ENCODE results near the gene ZNF292.
A peak's percentile ranks its signal among the peaks of the same experiment; 100 is the strongest.
"Not testable (repeated sequence)": the region's sequence is repeated elsewhere in the genome, so short reads cannot be mapped to it uniquely, and the experiment has no call there.

ZNF292 gene

DNA sequence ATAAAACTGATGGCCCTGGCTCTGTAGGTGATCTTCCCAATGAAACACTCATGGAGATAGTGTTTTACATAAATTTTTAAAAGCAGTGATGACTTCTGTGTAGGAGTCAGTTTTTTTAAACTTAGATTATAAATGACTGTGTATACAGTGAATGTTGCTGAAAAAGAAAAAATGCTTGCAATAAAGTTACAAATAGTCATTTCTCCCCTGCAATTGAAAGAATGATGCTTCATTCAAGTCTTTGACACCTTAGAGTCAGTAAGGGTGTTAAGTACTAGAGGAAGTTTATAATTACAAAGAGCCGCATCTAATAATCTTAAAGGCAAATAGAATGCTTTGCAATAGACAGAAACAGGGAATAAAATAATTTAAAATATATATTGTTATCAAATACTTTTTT lies 27.6 kb downstream of the ZNF292 start:
- Histone ChIP-seq H3K4me1 (ENCODE audit: control extremely low read depth in 1 of 4, control insufficient read depth in 4 of 4, insufficient read depth in 4 of 4, low read length in 3 of 4) (no peaks in the 10 kb centered on the region), H3K27me3 (replicated peaks in 2 of 5; ENCODE audit: control insufficient read depth in 4 of 5, insufficient read depth in 5 of 5, low read length in 4 of 5) (no peaks in the 10 kb centered on the region), H3K36me3 (ENCODE audit: control insufficient read depth in 4 of 4, insufficient read depth in 4 of 4, low read length in 3 of 4) (peaks cover 4 to 32% (median 15%) of the 10 kb centered on the region in 4 experiments), H3K9me3 (ENCODE audit: control extremely low read depth in 1 of 5, control insufficient read depth in 4 of 5, insufficient read depth in 2 of 5, low read depth in 1 of 5, low read length in 4 of 5) (no peaks in the 10 kb centered on the region), H3K4me3 (ENCODE audit: control insufficient read depth in 1 of 7, extremely low read depth in 1 of 7, insufficient read depth in 4 of 7, low read depth in 2 of 7, low read length in 6 of 7) (no peak overlapping the region), H3K27ac (ENCODE audit: insufficient read depth in 1 of 2, low read depth in 1 of 2, low read length in 2 of 2, poor library complexity in 1 of 2, severe bottlenecking in 2 of 2) (no peak overlapping the region)
- ChIA-PET CTCF (no interaction called here), POLR2A (no interaction called here)
- no peak for DNase-seq
- WGBS (ENCODE audit: insufficient coverage): no CpG with 5 or more reads among the region's 1 CpG

DNA sequence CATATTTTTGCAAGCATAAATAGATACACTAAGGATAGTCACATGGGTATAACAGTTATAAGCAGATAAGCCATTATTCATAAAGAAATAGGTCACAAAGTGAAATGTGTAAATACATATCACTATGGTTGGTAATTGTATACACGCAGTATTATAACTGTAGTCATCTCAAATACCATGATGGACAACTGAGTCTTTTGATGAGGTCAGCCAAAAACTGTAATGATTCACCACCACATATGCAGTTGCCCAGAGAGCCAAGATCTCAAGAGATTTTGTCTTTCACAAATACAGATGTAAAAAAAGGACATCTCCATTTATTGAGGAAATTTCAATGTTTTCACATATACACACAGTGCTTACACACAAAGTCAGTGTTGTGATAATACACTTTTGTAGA lies 28.3 kb downstream of the ZNF292 start:
- Histone ChIP-seq H3K9me3 (ENCODE audit: control extremely low read depth in 1 of 5, control insufficient read depth in 4 of 5, insufficient read depth in 2 of 5, low read depth in 1 of 5, low read length in 4 of 5) (no peaks in the 10 kb centered on the region), H3K4me3 (ENCODE audit: control insufficient read depth in 1 of 7, extremely low read depth in 1 of 7, insufficient read depth in 4 of 7, low read depth in 2 of 7, low read length in 6 of 7) (no peak overlapping the region), H3K36me3 (ENCODE audit: control insufficient read depth in 4 of 4, insufficient read depth in 4 of 4, low read length in 3 of 4) (peaks cover 4 to 32% (median 15%) of the 10 kb centered on the region in 4 experiments), H3K27ac (ENCODE audit: insufficient read depth in 1 of 2, low read depth in 1 of 2, low read length in 2 of 2, poor library complexity in 1 of 2, severe bottlenecking in 2 of 2) (no peak overlapping the region), H3K27me3 (replicated peaks in 2 of 5; ENCODE audit: control insufficient read depth in 4 of 5, insufficient read depth in 5 of 5, low read length in 4 of 5) (no peaks in the 10 kb centered on the region), H3K4me1 (ENCODE audit: control extremely low read depth in 1 of 4, control insufficient read depth in 4 of 4, insufficient read depth in 4 of 4, low read length in 3 of 4) (no peaks in the 10 kb centered on the region)
- no peak for DNase-seq
- ChIA-PET POLR2A (no interaction called here), CTCF (no interaction called here)
- 100% methylated on average over 1 of the region's 1 CpG for WGBS (ENCODE audit: insufficient coverage)

GRCh38 chr6:87184762-87185250 lies 29.4 kb downstream of the ZNF292 start:
- CTCF ChIA-PET: no interaction called here
- DNase-seq: no peak
- H3K36me3 ChIP-seq (ENCODE audit: control insufficient read depth in 4 of 4, insufficient read depth in 4 of 4, low read length in 3 of 4): peaks cover 4 to 30% (median 15%) of the 10 kb centered on the region in 4 experiments
- H3K4me3 ChIP-seq (ENCODE audit: control insufficient read depth in 1 of 7, extremely low read depth in 1 of 7, insufficient read depth in 4 of 7, low read depth in 2 of 7, low read length in 6 of 7): no peak overlapping the region
- WGBS (ENCODE audit: insufficient coverage): 93% methylated on average over 2 of the region's 2 CpGs
- H3K27ac ChIP-seq (ENCODE audit: insufficient read depth in 1 of 2, low read depth in 1 of 2, low read length in 2 of 2, poor library complexity in 1 of 2, severe bottlenecking in 2 of 2): no peak overlapping the region
- no peaks in the 10 kb centered on the region for H3K4me1 ChIP-seq (ENCODE audit: control extremely low read depth in 1 of 4, control insufficient read depth in 4 of 4, insufficient read depth in 4 of 4, low read length in 3 of 4)
- POLR2A ChIA-PET: no interaction called here
- H3K9me3 ChIP-seq (ENCODE audit: control extremely low read depth in 1 of 5, control insufficient read depth in 4 of 5, insufficient read depth in 2 of 5, low read depth in 1 of 5, low read length in 4 of 5): no peaks in the 10 kb centered on the region
- no peaks in the 10 kb centered on the region for H3K27me3 ChIP-seq (replicated peaks in 2 of 5; ENCODE audit: control insufficient read depth in 4 of 5, insufficient read depth in 5 of 5, low read length in 4 of 5)

- no peaks in the 10 kb centered on the region for H3K4me1 ChIP-seq (ENCODE audit: control extremely low read depth in 1 of 4, control insufficient read depth in 4 of 4, insufficient read depth in 4 of 4, low read length in 3 of 4)
- CTCF ChIA-PET: interaction anchor here (0.6 kb wide), 1 partner anchor 11 kb away, joined by 3 read pairs; no protein-coding TSS in a partner anchor
- peak overlapping the region in 1 of 2 experiments; percentile 29 for H3K27ac ChIP-seq (ENCODE audit: insufficient read depth in 1 of 2, low read depth in 1 of 2, low read length in 2 of 2, poor library complexity in 1 of 2, severe bottlenecking in 2 of 2)
These were observed 41.0 kb downstream of the ZNF292 start for GRCh38 chr6:87196275-87196842.

GRCh38 chr6:87197547-87197946 lies 42.2 kb downstream of the ZNF292 start:
- CTCF ChIA-PET: no interaction called here
- H3K27me3 ChIP-seq (replicated peaks in 2 of 5; ENCODE audit: control insufficient read depth in 4 of 5, insufficient read depth in 5 of 5, low read length in 4 of 5): no peaks in the 10 kb centered on the region
- H3K9me3 ChIP-seq (ENCODE audit: control extremely low read depth in 1 of 5, control insufficient read depth in 4 of 5, insufficient read depth in 2 of 5, low read depth in 1 of 5, low read length in 4 of 5): no peaks in the 10 kb centered on the region
- POLR2A ChIA-PET: no interaction called here
- WGBS (ENCODE audit: insufficient coverage): 100% methylated on average over 1 of the region's 3 CpGs
- no peaks in the 10 kb centered on the region for H3K4me1 ChIP-seq (ENCODE audit: control extremely low read depth in 1 of 4, control insufficient read depth in 4 of 4, insufficient read depth in 4 of 4, low read length in 3 of 4)
- peaks cover 0 to 4% (median 0%) of the 10 kb centered on the region in 4 experiments for H3K36me3 ChIP-seq (ENCODE audit: control insufficient read depth in 4 of 4, insufficient read depth in 4 of 4, low read length in 3 of 4)
- H3K4me3 ChIP-seq (ENCODE audit: control insufficient read depth in 1 of 7, extremely low read depth in 1 of 7, insufficient read depth in 4 of 7, low read depth in 2 of 7, low read length in 6 of 7): no peak overlapping the region
- no peak for DNase-seq
- H3K27ac ChIP-seq (ENCODE audit: insufficient read depth in 1 of 2, low read depth in 1 of 2, low read length in 2 of 2, poor library complexity in 1 of 2, severe bottlenecking in 2 of 2): no peak overlapping the region

More at GRCh38 chr6:87196275-87196842, 41.0 kb downstream of the ZNF292 start:
- WGBS (ENCODE audit: insufficient coverage): no CpG with 5 or more reads among the region's 1 CpG
- DNase-seq: no peak
- POLR2A ChIA-PET: no interaction called here
- no peak overlapping the region for H3K4me3 ChIP-seq (ENCODE audit: control insufficient read depth in 1 of 7, extremely low read depth in 1 of 7, insufficient read depth in 4 of 7, low read depth in 2 of 7, low read length in 6 of 7)
- no peaks in the 10 kb centered on the region for H3K9me3 ChIP-seq (ENCODE audit: control extremely low read depth in 1 of 5, control insufficient read depth in 4 of 5, insufficient read depth in 2 of 5, low read depth in 1 of 5, low read length in 4 of 5)
- no peaks in the 10 kb centered on the region for H3K36me3 ChIP-seq (ENCODE audit: control insufficient read depth in 4 of 4, insufficient read depth in 4 of 4, low read length in 3 of 4)
- H3K27me3 ChIP-seq (replicated peaks in 2 of 5; ENCODE audit: control insufficient read depth in 4 of 5, insufficient read depth in 5 of 5, low read length in 4 of 5): no peaks in the 10 kb centered on the region

DNA sequence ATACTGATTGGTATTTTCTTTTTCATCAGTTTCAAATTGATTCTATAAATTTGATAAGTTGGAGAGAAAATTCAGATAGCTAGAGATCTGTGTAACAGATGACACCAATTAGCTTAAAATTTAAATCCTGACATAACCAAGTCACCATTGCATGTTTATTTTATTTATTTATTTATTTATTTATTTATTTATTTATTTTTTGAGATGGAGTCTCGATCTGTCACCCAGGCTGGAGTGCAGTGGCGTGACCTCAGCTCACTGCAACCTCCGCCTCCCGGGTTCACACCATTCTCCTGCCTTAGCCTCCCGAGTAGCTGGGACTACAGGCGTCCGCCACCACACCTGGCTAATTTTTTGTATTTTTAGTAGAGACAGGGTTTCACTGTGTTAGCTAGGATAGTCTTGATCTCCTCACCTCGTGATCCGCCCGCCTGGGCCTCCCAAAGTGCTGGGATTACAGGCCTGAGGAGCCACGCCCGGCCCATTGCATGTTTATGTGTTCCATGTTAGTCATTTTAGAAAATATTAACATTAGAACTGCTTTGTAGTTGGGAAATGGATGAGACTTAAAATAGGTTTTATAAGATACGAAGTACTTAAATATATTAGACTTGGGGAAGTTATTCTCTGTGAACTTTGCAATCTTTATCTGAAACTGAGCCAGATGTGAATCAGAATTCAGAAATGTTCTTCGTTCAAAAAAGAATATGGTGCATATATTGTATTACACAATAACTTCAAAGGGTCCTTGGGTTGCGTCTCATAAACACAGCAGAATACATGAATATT lies 42.9 kb downstream of the ZNF292 start:
- H3K4me3 ChIP-seq (ENCODE audit: control insufficient read depth in 1 of 7, extremely low read depth in 1 of 7, insufficient read depth in 4 of 7, low read depth in 2 of 7, low read length in 6 of 7); H3K9me3 ChIP-seq (ENCODE audit: control extremely low read depth in 1 of 5, control insufficient read depth in 4 of 5, insufficient read depth in 2 of 5, low read depth in 1 of 5, low read length in 4 of 5); H3K27me3 ChIP-seq (replicated peaks in 2 of 5; ENCODE audit: control insufficient read depth in 4 of 5, insufficient read depth in 5 of 5, low read length in 4 of 5); H3K27ac ChIP-seq (ENCODE audit: insufficient read depth in 1 of 2, low read depth in 1 of 2, low read length in 2 of 2, poor library complexity in 1 of 2, severe bottlenecking in 2 of 2); H3K36me3 ChIP-seq (ENCODE audit: control insufficient read depth in 4 of 4, insufficient read depth in 4 of 4, low read length in 3 of 4); H3K4me1 ChIP-seq (ENCODE audit: control extremely low read depth in 1 of 4, control insufficient read depth in 4 of 4, insufficient read depth in 4 of 4, low read length in 3 of 4); DNase-seq; POLR2A ChIA-PET; CTCF ChIA-PET: not testable (repeated sequence)
- 100% methylated on average over 3 of the region's 15 CpGs for WGBS (ENCODE audit: insufficient coverage)

GRCh38 chr6:87199787-87200186 lies 44.4 kb downstream of the ZNF292 start:
- Histone ChIP-seq H3K4me3 (ENCODE audit: control insufficient read depth in 1 of 7, extremely low read depth in 1 of 7, insufficient read depth in 4 of 7, low read depth in 2 of 7, low read length in 6 of 7) (no peak overlapping the region), H3K36me3 (ENCODE audit: control insufficient read depth in 4 of 4, insufficient read depth in 4 of 4, low read length in 3 of 4) (peaks cover 0 to 5% (median 4%) of the 10 kb centered on the region in 4 experiments), H3K9me3 (ENCODE audit: control extremely low read depth in 1 of 5, control insufficient read depth in 4 of 5, insufficient read depth in 2 of 5, low read depth in 1 of 5, low read length in 4 of 5) (no peaks in the 10 kb centered on the region), H3K27me3 (replicated peaks in 2 of 5; ENCODE audit: control insufficient read depth in 4 of 5, insufficient read depth in 5 of 5, low read length in 4 of 5) (no peaks in the 10 kb centered on the region), H3K4me1 (ENCODE audit: control extremely low read depth in 1 of 4, control insufficient read depth in 4 of 4, insufficient read depth in 4 of 4, low read length in 3 of 4) (no peaks in the 10 kb centered on the region), H3K27ac (ENCODE audit: insufficient read depth in 1 of 2, low read depth in 1 of 2, low read length in 2 of 2, poor library complexity in 1 of 2, severe bottlenecking in 2 of 2) (no peak overlapping the region)
- no peak for DNase-seq
- ChIA-PET CTCF (no interaction called here), POLR2A (no interaction called here)
- no CpG with 5 or more reads among the region's 1 CpG for WGBS (ENCODE audit: insufficient coverage)

Measured in common myeloid progenitor, CD34-positive (primary cell).